Effector CD8-positive, alpha-beta T cell (primary cell): ENCODE measurements around the gene SHC2.
"Not testable (repeated sequence)": the region's sequence is repeated elsewhere in the genome, so short reads cannot be mapped to it uniquely, and the experiment has no call there.

Source experiments
- DNase-seq: peaks from one replicate; lab custom pipeline; 2025; lab: John Stamatoyannopoulos, UW

SHC2 gene

DNA sequence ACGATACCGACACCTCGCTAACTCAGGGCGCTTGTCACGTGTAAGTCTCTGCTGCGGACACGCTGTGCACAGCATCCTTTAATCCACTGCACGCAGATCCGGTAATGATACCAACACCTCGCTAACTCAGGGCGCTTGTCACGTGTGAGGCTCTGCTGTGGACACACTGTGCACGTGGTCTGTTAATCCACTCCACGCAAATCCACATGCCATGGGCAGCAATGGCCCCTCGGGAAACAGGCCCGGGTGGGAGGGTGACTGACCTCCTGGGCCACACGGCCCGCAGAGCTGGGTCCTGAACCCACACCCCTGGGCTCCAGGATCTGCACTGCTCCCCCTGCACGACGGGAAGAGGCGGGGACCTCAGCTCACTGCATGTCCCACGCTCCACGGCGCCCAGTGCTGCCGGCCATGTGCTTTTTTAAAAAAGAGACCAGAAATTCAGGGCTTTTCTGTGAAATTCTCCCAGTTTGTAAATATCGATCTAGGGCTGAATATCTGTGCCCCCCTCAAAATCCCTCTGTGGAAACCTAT, 16.1 kb downstream of the SHC2 start:
- DNase-seq = no peak

DNA sequence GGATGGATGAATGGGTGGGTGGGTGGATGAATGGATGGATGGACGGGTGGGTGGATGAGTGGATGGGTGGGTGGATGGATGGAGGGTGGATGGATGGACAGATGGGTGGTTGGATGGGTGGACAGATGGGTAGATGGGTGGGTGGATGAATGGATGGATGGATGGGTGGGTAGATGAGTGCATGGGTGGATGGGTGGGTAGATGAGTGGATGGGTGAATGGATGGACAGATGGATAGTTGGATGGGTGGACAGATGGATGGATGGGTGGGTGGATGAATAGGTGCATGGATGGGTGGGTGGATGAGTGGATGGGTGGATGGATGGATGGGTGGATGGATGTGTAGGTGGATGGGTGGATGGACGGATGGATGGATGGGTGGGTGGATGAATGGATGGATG, 17.8 kb downstream of the SHC2 start:
- no peak for DNase-seq

DNA sequence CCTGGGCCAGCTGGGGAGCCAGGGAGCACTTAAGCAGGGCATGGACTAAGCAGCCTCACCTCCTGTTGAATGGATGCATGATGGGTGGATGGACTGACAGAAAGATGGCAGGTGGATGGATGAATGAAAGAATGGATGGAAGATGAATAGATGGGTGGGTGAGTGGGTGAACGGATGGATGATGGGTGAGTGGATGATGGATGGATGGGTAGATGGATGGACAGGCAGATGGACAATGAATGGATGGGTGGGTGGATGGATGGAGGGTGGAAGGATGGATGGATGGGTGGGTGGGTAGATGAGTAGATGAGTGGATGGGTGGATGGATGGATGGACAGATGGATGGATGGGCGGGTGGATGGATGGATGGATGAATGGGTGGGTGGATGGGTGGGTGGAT, 18.7 kb downstream of the SHC2 start:
- DNase-seq = no peak

DNA sequence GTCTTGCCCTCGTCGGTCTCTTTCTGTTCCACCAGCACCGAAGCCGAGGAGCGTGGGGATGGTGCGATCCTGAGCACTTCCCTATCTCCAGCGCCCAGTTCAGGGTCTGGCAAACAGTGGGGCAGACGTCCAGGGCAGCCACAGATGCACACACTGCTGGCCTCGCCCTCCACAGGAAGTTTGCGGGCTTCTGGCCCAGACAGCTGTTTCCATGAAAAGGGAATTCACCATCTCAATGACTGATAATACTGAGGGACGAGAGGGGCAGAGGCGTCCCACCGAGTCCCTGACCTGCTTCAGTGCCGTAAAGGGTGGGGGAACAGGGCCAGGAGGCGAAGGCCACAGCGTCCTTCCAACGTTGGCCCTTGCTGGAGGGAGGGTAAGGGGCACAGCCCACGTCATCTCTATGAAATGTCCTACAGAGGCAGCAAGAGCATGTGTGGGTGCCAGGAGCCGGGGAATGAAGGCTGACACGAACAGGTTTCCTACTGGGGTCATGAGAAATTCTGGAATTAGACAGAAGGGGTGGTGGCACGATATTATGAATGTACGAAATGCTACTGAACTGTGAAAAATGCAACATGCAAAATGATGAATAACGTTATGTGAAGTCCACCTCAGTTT, 19.5 kb downstream of the SHC2 start:
- DNase-seq = no peak

DNA sequence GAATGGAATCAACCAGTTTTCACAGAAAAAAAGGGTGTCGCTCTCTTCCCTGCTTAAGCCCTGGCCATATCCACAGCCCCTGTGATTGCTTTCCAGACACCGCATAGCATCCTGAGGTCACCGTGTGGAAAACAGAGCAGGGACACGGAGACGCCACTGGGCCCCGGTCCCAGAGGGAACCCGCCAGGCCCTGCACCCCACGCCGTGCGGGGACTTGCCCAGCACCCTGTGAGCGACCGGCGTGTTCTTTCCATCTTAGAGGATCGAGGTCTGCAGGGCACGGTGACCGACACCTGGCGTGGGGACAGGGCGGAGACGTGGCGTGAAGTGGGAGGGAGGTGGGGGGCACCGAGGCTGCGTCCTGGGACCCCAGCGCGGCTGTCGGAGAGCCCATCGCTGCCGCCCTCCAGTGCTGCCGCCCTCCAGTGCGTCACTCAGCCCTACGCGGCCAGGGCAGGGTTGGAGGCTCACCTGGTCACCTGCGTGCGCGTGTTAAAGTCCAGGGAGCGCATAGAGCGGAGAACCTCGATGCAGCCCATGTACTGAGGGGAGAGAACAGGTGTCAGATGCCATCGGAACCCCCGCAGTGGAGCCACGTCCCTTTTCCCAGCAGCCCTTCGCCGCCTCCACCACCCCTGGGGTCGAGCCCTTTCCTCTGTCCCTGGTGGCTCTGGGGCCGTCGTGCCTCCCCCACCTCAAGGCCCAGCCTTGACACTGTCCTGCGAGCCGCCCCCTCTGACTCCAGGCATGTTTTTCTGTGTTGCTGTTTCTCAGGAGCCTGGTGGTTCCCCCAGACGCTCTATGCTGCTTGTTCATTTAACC, 20.2 kb downstream of the SHC2 start:
- no peak for DNase-seq

DNA sequence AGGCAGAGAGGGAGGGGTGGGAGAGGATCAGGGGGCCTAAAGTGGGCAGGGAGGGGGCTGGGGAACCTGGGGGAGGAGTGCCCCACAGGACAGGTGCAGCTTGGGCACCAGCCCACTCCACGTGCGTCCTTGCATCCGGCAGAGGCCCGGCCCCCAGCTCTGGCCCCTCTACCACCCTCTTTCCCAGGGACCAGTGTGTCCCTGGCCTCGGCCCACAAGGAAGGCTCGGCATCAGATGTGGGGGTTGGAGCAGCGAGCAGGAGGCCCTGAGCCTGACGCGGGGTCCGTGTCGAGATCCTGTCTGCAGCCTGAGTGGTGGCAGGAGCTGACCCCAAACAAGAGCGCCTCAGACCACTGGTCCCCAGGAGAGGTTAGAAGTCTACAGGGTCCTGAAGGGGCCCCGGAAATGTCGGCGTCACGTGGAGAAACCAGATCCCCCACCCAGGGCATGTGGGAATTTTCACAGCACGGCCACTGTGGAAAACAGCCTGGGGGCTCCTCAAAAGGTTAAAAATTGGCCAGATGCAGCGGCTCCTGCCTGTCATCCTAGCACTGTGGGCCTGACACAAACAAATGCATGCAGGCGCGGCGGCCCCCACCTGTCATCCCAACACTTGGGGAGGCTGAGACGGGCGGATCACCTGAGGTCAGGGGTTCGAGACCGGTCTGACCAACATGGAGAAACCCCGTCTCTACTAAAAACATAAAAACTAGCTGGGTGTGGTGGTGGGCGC, 21.5 kb downstream of the SHC2 start:
- DNase-seq = no peak

DNA sequence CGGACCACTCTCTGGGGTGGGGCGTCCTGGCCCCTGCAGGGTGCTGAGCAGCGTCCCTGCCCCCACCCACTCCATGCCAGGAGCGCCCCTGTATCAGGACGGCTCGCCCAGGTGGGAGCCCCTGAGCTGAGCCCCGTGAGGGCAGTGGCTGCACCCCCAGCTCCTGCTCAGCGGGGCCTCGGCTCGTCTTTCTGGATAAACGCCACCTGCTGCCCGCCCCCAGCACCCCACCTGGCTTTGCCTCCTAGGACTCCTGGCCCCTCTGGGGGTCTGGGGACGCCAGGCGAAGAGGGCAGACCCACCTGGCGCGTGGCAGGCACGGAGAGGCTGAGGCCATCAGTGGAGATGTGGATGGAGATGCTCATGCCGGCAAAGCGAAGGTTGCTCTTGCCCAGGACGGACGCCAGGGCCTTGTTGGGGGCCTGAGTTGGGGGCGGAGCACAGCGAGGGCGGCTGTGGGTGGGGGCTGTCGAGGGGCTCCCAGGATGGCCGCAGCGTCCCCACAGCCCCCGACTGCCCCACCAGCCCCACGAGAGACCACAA, 22.3 kb downstream of the SHC2 start:
- no peak for DNase-seq

DNA sequence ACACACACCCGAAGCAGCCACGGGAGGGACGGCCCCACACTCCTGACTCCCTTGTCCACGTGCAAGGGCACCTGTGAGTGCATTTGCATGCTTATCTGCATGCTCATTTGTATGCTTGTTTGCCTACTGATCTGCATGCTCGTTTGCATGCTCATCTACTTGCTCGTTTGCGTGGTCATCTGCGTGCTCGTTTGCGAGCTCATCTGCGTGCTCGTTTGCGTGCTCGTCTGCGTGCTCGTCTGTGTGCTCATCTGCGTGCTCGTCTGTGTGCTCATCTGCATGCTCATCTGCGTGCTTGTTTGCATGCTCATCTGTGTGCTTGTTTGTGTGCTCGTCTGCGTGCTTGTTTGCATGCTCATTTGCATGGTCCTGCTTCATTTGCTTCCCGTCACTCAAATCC, 23.8 kb downstream of the SHC2 start:
- DNase-seq = no peak

DNA sequence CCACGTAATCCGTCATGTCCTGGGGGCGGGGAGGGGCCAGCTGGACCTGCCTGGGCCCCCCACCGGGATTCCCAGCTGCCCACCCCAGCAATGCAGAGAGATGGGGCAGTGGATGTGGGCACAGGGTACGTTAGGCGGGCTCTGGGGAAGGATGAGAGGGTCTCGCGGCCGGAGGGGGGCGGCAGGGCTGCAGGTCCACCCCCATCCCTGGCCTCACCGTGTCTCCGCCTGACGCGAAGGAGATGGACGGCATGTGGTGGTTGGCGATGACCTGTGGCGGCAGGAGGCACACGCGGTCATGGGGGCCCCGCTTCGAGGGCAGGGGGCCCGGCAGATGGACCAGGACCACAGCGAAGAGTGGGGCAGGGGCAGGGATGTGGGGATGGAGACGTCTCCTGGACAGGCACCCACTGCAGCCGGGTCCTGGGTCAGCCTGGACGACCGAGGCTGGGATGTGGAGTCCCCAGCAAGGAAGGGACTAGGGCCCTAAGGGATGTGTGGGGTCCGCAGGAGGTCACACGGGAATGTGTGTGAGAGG, 24.4 kb downstream of the SHC2 start:
- DNase-seq = no peak

DNA sequence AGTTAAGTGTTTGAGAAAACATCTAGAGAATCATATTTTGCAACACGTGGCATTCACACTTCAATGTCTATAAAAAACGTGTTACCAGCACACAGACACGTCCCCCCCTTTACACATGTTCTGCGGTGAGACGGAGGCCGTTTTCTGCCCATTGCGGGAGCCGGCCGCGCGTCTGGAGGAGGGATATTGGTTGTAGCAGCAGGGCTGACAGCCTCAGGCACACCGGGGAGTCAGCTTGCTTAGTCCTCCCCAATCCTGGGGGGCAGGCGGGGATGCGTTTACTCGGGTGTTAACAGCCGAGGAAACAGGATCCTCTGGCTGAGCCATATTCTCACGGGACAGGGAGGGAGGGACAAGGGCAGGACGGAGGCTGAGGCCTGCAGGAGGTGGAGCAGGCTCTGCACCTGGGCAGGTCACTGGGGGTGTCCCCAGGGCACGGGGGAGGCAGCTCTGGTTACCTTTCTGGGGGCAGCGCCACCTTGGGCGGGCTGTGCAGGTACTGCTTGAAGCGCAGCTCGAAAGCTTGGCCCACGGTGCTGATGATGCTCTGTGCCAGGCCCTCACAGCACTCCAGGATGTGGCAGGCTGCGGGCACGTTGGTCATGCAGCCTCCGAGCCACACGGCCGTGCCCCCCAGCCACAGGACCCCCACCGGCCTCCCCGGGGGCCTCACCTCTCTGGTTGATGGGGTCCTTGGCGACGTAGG, 25.0 kb downstream of the SHC2 start:
- DNase-seq = no peak

DNA sequence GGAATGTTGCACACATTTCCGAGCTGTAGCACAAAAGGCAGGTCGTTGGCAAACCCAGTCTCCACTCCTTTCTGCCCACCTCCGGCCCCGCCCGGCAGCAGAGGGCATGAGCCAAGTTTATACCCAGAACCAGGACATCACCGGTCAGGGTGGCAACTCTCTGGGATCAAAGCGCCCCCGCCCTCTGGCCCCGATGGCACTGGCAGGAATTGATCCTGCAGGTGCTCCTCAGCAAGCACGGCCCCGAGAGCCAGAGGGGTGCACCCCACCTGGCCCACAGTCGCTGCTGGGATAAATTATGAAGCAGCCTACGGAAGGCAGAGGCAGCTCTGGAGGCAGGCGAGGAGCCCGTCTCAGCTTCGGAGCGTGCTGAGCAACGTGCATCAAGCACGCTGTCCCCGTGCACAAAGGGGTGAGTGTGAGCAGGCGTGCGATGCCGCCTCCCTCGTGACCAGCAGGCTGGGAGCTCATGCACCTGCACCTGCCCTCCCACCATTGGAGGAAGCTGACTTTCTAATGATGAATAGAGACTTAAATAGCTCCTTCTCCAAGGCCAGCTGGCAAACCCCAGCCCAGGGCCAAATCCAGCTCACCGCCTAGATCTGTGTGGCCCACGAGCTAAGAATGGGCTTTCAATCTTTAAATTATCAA, 25.7 kb downstream of the SHC2 start:
- no peak for DNase-seq

DNA sequence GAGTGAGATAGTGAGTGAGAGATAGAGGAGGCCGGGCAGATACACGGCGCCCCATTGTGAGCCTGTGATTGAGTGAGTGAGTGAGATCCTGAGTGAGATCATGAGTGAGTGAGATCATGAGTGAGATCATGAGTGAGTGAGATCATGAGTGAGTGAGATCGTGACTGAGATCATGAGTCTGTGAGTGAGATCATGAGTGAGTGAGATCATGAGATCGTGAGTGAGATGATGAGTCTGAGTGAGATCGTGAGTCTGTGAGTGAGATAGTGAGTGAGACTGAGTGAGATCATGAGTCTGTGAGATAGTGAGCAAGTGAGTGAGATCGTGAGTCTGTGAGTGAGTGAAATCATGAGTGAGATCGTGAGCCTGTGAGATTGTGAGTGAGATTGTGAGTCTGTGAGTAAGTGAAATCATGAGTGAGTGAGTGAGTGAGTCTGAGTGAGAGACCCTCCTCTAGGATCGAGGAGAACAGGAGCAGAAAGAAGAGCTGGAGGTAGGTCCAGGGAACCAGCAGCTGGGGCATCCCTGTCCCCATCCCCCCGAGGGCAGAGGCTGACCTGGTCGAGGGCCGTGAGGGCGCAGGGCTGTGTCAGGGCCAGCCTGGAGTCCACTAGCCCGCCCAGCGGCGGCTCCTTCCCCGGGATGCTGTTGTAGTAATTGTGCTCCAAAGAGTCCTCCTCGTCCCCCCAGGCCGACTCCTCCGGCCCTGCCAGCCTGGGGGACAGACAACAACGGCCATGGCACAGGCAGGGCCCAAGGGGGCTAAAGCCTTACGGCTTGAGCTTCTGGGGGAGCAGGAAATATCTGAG, 26.5 kb downstream of the SHC2 start:
- DNase-seq = no peak

DNA sequence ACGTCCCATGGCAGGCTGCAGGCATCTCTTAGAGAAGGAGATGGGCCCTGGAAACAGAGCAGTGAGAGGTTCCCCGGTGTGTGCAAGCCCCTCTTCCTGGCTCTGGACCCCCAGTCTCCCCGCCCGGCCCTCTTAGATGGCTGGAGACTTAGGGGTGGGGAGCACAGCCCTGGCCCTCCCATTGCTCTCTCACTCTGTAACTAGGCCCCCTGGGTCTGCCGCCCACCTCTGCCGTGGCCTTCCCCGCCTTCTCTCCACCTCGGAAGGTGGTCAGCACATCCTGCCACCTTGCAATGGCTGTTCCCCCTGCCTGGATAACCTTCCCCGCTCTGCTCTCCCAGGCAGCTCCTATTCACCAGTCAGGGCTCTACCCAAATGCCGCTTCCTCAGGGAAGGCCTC, 30.1 kb downstream of the SHC2 start:
- no peak for DNase-seq

DNA sequence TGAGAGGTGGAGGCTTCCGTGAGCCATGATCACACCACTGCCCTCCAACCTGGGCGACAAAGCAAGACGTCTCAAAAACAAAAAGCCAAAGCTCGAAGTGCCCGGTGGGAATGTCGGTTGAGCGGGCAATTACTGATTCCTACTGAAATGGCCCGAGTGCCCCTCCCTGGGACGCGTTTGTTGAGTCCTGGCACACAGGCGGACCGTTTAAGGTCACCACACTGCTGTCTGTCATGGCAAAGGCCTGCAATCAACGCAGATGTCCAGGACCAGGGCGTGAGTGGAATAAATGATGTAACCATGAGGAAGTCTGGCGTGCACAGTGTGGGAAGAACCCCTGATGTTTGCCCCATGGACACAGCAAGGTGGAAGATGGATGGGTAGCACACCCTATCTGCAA, 32.7 kb downstream of the SHC2 start:
- DNase-seq = no peak

DNA sequence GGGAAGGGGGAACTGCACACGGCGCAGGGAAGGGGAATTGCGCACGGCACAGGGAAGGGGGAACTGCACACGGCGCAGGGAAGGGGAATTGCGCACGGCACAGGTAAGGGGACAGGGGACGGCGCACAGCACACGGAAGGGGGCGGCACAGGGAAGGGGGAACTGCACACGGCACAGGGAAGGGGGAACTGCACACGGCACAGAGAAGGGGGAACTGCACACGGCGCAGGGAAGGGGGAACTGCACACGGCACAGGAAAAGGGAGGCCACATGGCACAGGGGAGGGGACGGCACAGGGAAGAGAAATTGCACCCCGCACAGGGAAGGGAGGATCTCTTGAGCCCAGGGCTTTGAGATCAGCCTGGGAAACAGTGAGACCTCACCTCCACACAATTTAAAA, 33.2 kb downstream of the SHC2 start:
- DNase-seq = not testable (repeated sequence)

DNA sequence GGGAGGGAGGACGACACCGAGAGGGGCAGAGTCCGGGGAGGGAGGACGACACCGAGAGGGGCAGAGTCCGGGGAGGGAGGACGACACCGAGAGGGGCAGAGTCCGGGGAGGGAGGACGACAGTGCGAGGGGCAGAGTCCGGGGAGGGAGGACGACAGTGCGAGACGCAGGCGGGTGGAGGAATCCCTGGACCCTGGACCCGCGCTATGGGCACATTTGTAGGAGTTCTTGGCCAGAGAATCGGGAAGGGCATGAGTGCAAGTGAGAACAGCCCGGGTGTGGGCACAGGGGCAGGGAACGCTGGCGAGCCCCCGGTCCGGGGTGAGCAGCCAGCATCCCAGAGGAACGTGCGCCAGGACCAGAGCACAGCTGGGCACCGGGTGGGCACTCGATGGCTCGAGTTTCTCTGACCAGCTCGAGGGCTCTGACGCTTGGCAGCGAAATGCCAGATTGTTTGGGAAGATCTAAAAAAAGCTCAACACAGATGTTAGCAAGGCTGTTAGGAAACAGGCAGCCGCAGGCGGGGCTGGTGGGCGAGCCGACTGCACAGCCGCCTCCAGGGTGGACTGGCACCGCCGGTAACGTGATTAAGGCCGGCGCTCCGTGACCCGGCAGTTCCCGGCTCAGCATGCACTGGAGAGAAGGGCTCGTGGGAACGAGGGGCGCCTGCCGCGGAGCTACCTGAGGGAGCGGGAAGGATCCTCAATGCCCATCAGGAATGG, 33.9 kb downstream of the SHC2 start:
- DNase-seq = no peak

DNA sequence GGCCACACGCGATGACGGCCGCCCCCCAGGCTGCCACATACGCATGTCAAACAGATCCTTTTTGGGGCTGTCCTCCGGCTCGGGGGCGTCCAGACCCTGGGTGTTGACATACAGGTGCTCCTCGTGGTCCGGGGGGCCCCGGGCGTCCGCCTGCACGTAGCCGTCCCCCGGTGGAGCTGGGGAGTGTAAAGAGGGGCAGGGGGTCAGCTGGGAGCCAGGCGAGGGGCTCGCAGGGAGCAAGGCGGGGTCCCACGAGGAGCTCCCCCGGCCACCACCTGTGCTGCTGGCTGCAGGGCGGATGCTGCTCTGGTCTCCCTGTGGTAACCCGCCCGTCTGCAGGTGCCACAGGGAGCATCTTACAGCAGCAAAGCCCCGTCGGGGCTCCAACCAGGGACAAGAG, 35.8 kb downstream of the SHC2 start:
- DNase-seq = no peak

DNA sequence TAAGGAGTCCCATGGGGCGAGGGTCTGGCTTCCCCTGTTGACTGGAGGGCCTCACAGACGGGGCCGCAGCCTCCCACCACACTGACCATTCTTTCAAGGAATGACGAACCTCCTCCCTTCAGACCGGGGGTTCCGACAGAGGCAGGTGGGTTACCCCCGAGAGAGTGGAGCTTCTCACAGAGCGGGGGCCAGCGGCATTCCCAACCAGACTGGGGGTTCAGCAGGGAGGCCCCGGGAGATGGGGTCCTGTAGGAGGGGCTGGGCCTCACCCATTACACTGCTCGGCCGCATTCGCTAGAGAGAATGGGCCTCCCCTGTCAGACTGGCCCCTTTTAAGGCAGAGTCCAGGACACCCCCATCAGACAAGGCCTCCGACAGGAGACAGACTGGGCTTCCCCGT, 36.3 kb downstream of the SHC2 start:
- DNase-seq = no peak

DNA sequence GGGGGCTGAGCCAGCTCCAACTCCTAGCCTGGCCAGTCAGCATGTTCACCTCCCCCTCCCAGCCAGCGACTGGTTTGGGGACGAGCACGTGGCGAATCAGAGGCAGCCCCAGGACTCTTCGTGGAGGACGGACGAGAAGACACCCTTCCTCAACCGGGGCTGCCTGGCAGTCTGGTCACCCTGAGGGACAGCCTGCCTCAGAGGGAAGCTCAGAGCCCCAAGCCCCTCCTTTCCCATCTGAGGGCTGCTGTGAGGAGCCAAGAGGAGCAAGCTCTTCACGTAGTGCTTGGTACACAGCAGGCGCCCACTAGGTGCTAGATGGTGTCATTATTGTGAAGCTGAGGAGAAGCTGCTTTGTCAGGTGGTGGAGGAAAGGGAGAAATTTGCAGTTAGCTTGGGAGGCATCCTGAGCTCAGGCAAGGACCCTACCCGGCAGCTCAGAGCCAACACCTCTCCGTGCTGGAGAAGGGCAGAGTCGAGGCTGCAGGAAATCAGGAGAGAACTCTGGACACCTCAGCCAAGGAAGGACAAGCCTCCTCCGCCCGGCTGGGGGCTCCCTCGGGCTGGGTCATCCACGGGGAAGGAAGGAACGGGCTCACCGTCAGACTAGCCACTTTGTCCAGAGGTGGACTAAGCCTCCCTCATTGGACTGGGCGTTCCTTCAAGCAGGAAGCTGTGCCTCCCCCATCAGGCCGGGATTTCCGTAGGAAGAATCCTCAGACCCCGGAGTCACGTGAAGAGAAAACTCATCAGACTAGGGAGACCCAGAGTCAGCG, 37.0 kb downstream of the SHC2 start:
- no peak for DNase-seq
